HG03342 (cell line): Measurements from ENCODE around the gene BRD1.
"Not testable (repeated sequence)": the region's sequence is repeated elsewhere in the genome, so short reads cannot be mapped to it uniquely, and the experiment has no call there.

Source experiments
- ATAC-seq: cut with Tn5 transposase; IDR thresholded peaks from one replicate; pipeline ENCODE4 v1.9.1; 2021; ENCODE audit warnings: mild to moderate bottlenecking, moderate library complexity; ENCODE audit not compliant: unreplicated experiment

Gene BRD1

DNA sequence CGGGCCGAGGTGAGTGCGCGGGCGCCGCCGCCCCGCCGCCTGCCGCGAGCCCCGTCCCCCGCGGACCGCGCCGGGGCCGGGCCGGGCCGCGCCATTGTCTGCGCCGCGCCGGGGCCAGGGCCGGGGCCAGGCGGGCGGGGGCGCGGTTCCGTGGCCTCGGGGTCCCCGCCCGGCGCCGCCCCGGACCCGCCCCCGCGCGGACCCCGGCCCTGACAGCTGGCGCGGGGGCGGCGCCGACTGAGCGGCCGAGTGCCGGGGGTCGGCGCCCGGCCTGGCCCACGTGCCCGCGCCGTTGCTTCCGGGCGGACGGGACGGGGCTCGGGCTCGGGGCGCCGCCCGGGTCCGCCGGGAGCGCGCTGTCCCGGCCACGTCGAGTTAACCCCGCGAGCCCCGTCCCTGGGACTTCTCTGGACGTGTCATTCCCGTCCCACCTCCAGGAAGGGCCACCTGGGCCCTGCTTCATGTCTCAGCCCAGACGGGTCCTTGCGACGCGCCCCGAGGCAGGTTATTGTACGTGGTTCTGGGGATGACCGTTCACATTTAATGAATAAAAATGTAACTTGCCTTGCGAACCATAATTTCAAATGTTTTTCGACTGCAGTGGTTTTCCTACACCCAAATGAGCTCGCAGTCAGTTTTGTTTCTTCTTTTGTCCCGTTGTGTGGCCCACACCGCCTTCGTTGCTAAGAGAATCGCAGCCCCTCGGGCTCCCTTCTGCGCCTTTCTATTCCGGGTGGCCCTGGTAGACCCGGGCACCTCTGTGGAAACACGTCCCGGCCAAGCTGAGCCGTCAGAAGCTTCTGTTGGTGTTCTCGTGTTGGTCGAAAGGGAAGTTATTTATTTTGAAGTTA is 26.5 kb upstream of the BRD1 start:
- peak; percentile 18 for ATAC-seq

DNA sequence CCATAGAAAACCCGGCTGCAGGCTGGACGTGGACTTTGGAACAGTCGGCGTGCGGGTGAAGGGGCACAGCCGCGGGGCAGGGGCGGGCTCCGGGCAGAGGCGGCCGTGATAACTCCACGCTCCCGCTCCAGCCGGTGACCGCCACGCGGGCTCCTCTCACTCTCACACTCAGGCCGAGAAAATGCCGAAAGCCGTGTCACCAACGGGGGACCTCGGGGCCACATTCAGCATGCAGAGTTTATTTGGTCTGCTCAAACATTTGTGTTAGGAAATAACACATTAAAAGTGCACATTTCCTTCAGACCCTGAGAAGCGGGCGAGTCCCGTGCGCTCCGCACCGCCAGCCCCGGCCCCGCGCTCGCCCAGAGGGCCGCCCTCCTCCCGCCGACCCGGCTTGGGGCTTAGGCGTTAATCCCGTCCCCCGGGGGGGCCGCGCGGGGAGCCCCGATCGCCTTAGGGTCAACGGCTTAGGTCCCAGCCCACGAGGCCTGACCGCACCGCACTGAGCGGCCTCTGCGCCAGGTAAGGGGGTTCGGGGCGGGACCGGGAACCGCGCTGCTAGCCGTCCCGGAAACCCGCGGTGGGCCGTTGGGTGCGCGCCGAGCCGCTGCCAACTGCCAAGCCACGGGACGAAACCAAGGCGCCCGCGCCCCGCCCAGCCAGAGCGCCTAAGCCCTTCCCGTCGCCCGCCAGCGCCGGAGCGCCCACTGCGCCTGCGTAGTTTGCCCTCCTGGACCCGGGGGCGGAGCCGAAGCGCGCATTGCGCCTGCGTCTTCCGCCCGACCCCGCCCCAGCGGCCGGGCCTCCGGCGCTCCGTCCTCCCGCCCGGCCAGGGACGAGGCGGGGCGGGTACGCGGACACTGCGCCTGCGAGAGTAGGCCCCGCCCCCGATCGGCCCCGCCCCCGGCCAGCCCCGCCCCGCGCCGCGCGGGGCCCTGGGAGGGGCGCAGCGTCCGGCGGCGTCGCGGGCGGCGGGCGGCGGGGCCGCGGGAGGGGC is 25.5 kb upstream of the BRD1 start, which contains the start of gene ZBED4:
TSS of gene ZBED4 (plus strand) at position 947 of the 997 bp plus-strand sequence. CDS start 29,819 bp downstream, outside the sequence.
- ATAC-seq, result peak; percentile 72

DNA sequence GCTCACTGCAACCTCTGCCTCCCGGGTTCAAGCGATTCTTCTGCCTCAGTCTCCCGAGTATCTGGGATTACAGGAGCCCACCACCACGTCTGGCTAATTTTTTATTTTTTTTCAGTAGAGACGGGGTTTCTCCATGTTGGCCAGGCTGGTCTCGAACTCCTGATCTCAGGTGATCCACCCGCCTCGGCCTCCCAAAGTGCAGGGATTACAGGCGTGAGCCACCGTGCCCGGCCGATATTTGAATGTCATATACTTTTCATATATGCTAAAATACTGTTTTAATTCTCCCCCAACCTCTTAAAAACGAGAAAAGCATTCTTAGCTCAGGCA is 24.9 kb upstream of the BRD1 start:
- not testable (repeated sequence) for ATAC-seq

DNA sequence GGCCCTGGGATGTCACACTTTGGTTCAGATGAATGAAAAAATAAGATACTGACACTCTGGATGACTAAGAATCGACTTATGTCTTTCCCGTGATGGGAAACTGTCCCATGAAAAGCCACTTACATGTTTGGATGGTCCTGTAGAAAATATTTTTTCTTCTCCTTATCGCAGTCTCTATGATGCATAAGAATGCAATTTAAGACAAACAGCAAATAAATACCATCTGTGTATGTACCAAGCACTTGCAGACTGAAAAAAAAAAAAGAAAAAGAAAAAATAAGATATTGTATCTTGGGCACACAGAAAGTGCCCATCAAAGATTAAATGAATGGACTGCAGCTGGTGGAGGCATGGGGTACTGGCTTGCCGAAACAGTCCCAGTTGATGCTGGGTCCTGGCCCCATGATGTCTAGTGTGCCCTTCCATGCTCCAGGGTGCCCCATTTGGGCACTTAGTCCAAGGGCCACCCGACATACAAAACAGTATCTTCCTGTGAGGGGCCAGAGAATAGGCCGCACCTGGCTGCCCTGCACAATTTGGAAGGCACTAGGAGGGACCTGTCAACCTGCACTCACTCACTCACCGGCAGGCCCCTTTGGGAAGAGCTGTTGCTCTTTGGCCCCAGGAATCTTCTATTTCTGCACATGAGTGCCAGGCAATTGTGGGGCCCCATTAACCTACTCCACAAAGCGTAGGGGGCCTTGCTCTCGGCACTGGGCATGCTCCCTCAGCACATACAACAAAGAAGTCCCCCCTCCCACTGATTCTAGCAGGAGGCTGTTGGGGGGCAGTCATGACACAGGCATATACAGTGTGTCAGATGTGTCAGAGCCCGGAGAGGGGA is 23.5 kb upstream of the BRD1 start:
- no peak for ATAC-seq

DNA sequence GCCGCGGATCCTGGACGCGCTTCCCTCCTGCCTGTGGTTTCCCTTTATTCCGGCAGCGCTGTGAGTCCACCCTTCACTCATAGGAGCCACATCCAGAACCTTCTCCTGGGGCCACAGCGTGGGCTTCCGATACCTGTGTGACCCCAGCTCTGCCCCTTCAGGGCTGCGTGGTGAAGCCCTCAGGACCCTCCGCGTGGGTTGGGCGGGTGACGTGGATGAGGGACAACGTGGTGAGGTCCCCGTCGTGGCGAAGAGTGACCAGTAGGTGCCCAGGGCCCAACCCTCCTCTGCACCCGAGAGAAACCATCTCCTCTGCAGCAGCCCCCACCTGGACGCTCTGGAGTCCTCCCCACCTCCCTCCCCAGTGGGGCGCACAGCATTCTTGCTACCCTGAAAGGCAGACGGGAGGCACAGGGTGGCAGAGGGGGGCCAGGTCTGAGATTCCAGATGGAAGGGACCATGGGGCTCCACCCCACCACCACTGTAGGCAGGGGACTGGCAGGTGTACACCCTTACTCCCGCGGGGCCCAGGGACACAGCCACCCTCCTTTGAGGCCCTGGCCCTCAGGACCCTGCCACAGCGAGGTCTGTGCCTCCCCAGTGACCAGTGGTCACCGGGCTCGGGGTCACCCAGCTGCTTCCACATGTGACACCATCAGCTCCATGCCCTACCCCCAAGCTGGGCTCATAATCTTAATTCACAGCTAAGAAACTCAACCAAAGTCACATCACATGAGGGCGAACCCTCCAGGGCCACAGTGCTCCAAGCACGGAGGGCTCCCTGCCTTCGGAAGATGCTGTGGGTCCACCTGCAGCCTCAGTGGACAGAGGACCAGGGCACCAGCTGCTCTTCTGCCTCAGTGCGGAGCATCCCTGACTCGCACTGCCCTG is 22.6 kb upstream of the BRD1 start:
- no peak for ATAC-seq

DNA sequence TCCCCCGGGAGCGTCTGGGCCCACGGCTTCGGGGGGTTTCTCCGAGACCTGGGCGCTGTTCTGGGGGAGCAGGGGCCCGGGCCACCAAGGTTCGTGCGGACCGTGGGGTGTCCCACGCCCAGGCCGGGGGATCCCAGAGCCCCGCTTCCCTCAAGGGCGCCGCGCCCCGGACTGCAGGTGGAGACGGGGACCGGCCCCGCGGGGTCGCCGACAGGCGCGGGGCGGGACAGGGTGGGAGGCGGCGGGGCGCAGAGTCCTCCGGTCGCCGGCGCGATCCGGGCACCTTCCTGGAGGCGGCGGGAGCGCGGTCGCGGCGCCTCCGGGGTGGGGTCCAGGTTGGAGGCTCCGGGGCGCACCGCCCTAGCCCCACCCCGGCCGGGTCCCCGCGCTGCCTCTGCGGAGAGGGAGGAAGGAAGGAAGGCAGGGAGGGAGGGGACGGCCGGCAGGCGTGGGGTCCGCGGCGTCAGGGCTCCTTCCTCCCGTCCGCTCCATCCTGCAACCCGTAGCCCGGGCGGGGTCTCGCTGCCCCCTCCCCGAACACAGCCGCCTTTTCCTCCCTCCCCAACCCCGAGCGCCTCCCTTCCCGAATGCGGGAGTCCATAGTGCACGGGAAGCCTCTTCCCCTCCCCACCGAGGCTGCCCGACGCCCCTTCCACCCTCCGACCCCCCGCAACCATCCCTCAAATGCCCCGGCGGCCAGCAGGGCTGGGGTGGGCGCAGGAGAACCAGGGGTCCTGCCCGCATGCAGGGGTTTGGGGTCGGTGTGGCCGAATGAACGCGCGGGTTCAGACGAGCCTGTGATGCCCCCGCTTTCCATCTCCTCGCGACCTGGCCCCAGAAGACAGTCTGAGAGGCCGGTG is 21.7 kb upstream of the BRD1 start:
- ATAC-seq, result no peak

DNA sequence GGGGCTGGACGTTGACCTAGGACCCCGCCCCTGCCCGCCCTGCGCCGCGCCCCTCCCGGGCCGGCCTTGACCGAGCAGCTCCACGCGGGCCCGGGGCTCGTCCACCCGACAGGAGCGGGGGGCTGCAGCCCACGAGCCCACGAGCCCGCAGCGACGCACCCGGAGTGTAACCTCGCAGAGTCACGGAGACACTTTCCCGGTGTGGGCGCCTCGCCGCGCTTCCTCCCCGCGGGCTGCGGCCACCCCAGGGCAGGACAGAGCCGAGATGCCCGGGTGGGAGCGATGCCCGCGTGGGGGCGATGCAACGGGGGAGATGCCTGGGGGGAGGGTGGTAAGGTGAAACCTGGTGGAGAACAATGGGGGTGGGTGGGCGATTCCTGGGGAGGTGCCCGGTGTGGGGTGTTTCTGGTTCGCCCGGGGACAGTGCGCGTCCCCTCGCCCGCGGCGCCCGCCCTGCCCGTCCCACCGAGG is 21.1 kb upstream of the BRD1 start:
- ATAC-seq, result no peak

DNA sequence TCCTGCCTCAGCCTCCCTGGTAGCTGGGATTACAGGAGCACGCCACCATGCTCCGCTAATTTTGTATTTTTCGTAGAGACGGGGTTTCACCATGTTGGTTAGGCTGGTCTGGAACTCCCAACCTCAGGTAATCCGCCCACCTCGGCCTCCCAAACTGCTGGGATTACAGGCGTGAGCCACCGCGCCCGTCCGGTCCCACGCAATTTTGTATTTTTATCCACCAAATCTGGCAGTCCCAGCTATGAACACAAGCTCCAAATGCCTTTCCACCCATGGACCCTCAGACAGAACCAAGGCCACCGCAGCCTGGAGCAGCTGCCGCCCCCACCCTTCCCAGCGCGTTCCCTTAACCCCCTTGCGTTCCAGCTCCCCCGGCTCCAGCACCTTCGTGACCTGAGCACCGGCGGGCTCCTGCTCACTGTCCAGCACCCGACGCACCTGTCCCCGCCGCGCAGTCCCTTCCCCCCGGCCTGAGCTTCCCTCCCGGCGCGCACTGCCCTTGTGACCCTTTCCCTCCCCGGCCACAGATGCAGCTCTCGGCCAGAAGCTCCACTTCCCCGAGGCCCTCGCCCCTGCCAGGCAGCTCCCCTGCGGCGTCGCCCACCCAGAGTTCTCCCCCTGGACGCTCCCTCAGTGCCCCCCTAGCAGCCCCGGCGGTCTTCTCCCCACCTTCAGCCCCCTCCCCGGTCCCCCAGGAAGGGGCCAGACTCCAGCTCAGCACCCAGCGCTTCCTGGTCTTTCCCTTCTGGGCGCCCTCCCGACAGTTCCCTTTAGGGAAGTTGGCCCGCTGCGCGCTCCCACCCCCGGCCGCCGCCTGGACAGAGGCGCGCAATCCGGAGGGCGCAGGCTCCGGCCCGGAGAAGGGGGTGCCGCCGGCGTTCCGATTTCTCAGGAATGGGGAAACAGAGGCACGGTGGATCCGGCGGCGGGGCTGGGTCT is 20.3 kb upstream of the BRD1 start:
- no peak for ATAC-seq

DNA sequence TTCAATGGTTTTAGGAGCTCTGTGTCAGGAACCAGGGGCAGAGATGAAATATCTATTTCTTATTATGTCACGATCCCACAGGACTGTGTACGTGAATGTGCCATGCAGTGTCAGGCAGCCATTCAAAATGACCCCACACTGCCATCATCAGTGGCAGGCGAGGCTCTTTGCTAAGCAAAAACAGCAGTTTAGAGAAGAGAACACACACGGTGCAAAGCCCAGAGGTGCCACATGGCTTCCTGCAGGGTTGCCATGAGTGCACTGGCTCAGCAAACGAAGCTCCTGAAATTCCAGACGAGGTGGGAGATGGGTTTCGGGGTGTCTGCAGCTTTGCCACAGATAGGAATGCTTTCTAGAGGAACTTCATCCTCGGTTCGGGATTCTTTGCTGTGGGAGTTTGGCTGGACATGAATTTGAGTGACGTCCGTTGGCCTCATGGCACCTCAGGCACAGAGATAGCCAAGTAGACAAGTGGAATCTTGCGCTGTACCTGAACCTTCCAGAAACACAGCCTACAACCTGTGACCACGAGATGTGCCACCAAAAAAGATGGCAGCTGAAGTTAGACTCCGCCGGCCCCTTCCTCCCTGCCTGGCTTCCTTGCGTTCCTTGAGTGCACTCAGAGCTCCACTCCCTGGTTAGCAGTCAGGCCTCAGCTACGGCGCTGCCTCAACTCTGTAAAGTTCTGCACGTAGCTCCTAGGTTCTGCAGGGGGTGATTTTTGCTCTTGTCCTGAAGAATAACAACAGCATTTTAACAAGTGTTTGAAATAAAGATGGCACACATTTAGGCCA is 18.2 kb upstream of the BRD1 start:
- no peak for ATAC-seq

DNA sequence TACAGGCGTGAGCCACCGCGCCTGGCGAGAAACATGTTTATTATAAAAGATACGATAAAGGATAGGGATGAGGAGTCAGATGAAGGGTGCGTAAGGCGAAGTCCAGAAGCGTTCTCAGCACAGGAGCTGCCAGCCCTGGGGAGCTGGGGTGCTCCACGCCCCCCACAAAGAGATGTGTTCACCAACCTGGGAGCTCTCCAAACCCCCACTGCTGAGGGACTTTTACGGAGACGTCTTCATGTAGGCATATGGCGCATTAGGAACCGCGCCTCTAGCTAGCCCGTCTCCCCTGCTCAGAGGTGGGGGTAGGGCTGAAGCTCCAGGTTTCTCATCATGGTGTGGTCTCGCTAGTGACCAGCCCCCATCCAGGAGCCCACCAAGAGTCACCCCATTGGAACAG is 17.6 kb upstream of the BRD1 start:
- ATAC-seq, result no peak

DNA sequence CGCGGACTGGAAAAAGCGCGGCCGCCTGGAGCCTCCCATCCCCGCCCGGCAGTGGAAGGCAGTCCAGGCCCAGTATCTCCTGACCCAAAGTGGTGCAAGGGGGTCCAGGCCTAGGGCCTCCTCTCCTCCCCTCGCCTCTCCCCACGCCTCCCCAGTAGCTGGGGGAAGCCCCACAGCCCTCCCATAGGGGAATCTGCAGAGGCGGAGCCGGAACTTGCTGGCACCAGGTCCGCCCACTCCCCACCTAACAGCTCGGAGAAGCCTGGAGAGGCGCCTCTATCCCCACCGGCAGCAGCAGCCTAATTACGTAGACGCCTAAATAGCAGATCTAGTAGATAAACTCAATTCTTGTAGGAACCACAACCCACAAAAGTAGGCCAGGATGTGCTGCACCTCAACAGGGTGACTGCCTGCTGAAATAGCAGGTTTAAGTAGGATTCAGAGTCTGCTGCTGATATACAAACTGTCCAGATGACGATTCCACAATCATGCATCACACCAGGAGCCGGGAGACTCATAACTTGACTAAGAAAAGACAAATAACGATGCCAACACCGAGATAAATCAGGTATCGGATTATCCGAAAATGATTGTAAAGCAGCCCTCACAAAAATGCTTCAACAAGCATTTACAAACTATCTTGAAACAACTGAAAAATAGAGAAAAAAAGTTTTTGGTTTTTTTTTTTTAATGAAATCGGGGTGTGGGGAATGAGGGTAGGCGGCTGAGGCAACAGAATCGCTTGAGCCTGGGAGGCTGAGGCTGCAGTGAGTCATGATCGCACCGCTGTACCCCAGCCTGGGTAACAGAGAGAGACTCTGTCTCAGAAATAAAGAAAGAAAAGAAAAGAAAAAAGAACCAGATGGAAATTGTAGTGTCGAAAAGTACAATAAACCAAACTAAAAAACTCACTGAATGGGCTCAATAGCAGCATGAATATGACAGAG is 11.4 kb upstream of the BRD1 start:
- no peak for ATAC-seq

DNA sequence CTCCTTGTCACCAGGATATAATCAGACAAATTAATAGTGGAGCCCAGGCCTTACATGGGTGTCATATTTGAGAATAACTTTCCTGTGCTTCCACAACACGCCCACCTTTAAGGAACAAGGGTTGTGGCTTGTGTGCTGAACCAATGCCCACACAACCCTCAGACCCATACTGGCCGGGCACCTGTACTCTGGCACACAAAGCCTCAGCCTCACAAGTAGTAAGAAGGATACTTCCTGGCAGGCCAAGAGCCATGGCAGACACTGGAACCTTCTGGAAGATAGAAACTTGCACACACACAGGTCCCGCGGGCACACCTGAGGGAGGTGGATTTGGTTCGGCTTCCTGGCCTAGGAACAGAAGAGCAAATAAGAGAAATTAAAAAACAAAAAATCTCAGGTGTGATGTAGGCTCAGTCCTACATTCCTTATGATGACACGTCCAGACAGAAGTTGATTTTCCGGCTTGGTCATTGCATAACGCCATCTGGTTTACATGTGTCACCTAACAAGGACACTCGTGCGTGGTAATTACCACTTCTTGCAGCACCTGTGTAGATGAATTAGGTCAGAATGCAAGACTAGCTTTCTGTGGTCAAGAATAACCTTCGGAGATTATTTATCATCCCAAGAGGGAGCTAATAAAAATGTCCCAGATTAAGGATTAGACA is 5.8 kb upstream of the BRD1 start:
- no peak for ATAC-seq

DNA sequence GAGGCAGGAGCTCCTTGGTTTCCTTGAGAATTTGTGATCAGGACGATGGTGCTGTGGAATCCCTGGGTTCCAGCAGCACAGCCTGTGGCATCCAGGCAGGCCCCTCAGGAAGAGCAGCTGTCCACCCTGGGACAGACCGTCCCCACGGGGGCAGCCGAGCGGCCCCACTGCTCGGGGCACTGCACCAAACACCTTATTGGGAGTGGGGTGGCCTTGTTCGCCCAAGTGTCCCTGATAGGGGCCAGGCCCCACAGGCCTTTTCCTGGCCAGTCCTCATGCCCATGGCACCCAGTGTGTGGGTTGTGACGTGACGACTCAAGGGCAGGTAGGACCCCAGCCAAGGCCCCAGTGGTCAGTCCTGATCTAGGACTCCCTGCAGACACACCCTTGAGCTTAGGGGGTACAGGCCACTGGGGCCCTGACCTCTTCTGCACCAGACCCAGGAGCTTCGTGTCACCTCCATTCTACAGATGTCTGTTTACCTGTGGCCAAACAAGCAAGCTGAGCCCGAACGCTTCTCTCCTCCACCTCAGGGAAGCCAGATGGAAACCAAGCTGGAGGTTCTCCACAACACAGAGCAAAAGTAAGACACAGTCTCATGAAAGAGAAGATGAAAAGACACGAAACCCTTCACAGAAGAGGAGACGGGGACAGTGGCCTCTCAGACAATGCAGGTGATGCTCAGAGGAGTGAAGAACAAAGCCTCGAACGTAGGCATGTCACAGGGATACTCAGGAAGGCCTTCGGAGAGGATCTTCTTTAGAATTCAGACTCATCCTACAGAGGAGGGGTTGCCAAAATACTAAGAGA is 1.6 kb upstream of the BRD1 start:
- ATAC-seq, result no peak

DNA sequence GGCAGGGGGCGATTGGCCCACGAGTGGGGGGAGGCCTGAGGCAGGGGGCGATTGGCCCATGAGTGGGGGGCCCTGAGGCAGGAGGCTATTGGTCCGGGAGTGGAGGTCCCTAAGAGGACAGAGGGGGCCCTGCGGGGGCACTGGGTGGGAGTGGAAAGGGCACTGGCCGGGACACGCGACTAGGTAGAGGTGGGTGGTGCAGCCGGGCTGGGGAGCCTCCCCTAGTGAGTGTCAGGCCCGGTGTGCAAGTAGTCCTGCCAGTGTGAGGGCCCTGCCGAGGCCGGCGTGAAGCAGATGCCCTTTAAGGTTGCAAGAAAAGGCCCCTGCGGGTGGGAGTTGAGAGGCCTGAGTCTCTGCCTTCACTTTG is 909 bp upstream of the BRD1 start:
- ATAC-seq, result no peak
